Stomach (tissue), 4 donors: Measurements from ENCODE around the gene RPS6KA4.

ENCODE experiments used
- POLR2A ChIP-seq, 4 donors: fragments of 450-650 bp; IDR thresholded peaks; one replicate each; pipeline ENCODE4 v1.6.1; 2016; ENCODE audit warnings: antibody characterized with exemption in 4 of 4, control low read depth in 2 of 4, mild to moderate bottlenecking in 1 of 4, moderate library complexity in 1 of 4
- POLR2AphosphoS5 ChIP-seq, 3 donors: sonication (generic); formaldehyde crosslinking; IDR thresholded peaks; one replicate each; pipeline ENCODE4 v1.6.1; 2016; ENCODE audit warnings: antibody characterized with exemption in 3 of 3
- TF ChIP-seq, protein P1 (sequence below), 7 experiments: fragments of 450-650 bp in 4 of 7; fragments of 200-600 bp in 3 of 7; sonication (generic) in 3 of 7; IDR thresholded peaks; one replicate each; pipeline ENCODE4 v1.5.1; 2016 to 2019; ENCODE audit warnings: antibody characterized with exemption in 7 of 7, control low read depth in 2 of 7, mild to moderate bottlenecking in 1 of 7

DNA sequence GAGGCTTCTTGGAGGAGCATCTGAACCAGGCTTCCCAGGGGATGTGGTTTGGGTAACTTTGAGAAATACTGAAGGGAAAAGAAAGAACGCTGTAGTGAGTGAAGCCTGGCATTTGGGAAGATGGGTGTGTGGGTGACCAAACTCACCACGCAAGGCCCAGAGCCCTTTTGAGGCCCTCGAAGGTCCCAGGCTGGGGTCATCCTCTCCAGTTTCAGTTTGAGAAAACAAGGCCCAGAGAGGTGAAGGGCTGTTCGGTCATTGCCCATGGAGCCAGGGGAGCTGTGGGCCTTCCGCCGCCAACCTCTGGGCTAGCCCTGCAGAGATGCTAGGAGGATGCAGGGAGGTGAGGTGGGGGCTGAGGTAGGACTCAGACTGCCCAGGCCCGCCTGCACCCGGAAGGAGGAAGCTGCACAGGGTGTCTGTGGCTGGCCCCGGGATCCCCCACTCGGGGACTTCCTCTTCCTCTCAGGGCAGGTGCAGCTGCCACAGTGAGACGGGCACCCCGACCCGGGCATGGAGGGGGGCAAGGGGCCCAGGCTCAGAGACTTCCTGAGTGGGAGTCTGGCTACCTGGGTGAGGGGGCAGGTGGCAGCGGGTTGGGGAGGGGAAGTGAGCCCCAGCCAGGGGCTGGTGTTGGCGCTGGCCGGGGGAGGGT is 19.1 kb upstream of the RPS6KA4 start, which contains the start of gene CCDC88B:
- TF ChIP-seq POLR2A (IDR thresholded peaks at IDR 0.05) (no peak), POLR2AphosphoS5 (IDR thresholded peaks at IDR 0.05) (no peak)
- TF ChIP-seq, protein P1, sequence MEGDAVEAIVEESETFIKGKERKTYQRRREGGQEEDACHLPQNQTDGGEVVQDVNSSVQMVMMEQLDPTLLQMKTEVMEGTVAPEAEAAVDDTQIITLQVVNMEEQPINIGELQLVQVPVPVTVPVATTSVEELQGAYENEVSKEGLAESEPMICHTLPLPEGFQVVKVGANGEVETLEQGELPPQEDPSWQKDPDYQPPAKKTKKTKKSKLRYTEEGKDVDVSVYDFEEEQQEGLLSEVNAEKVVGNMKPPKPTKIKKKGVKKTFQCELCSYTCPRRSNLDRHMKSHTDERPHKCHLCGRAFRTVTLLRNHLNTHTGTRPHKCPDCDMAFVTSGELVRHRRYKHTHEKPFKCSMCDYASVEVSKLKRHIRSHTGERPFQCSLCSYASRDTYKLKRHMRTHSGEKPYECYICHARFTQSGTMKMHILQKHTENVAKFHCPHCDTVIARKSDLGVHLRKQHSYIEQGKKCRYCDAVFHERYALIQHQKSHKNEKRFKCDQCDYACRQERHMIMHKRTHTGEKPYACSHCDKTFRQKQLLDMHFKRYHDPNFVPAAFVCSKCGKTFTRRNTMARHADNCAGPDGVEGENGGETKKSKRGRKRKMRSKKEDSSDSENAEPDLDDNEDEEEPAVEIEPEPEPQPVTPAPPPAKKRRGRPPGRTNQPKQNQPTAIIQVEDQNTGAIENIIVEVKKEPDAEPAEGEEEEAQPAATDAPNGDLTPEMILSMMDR (IDR thresholded peaks at IDR 0.05) = no peak
